WTC11 (cell line): Measurements from ENCODE around the gene AQP1. TPM values are rescaled to one million over a fixed set of nuclear protein-coding genes. Genes with fewer than 3 reads are reported as not detected.
A peak's percentile ranks its signal among the peaks of the same experiment; 100 is the strongest.

Experiments used
- ATAC-seq: fragments of 200-7000 bp; cut with Tn5 transposase; 2 replicates; pipeline ENCODE4 v1.10.0; 2021; ENCODE audit warnings: mild to moderate bottlenecking, moderate library complexity
- CTCF ChIA-PET: fragments of 300-600 bp; sonication (Branson Sonifier 250); formaldehyde crosslinking; loops from one replicate; lab custom pipeline; 2021; ENCODE audit warnings: antibody characterized with exemption; lab: Charles Lee
- POLR2A ChIA-PET: fragments of 350-600 bp; sonication (Branson Sonifier 250); formaldehyde crosslinking; loops from one replicate; lab custom pipeline; 2021; ENCODE audit warnings: antibody characterized with exemption; lab: Charles Lee
- DNase-seq: peaks from one replicate; pipeline ENCODE4 v3.0.0; 2021; ENCODE audit warnings: low spot score
- H3K27ac Mint-ChIP-seq: 2 replicates; pipeline ENCODE4 v1.8.0; 2021; ENCODE audit warnings: mixed read lengths
- H3K27me3 Mint-ChIP-seq: 2 replicates; pipeline ENCODE4 v1.8.0; 2021; ENCODE audit warnings: low read depth, mild to moderate bottlenecking, moderate library complexity, mixed read lengths
- H3K36me3 Mint-ChIP-seq: 2 replicates; pipeline ENCODE4 v1.8.0; 2021; ENCODE audit warnings: mixed read lengths
- H3K4me1 Mint-ChIP-seq: 2 replicates; pipeline ENCODE4 v1.8.0; 2022; ENCODE audit warnings: mixed read lengths
- H3K4me3 Mint-ChIP-seq: 2 replicates; pipeline ENCODE4 v1.8.0; 2021; ENCODE audit warnings: mild to moderate bottlenecking, moderate library complexity, mixed read lengths
- H3K9me3 Mint-ChIP-seq: 2 replicates; pipeline ENCODE4 v1.8.0; 2021; ENCODE audit warnings: mixed read lengths
- ARID4B ChIP-seq: sonication (generic); formaldehyde crosslinking; IDR thresholded peaks from 2 replicates; pipeline ENCODE4 v1.8.0; 2023; ENCODE audit warnings: missing genetic modification reagents, mild to moderate bottlenecking, borderline replicate concordance
- CREM ChIP-seq: sonication (generic); formaldehyde crosslinking; IDR thresholded peaks from 2 replicates; pipeline ENCODE4 v1.8.1; 2022; ENCODE audit warnings: mild to moderate bottlenecking, missing genetic modification reagents, moderate library complexity
- E2F4 ChIP-seq: sonication (generic); formaldehyde crosslinking; IDR thresholded peaks from 2 replicates; pipeline ENCODE4 v1.8.1; 2022; ENCODE audit warnings: low read depth, mild to moderate bottlenecking, moderate library complexity, missing genetic modification reagents, borderline replicate concordance
- ELF4 ChIP-seq: sonication (generic); formaldehyde crosslinking; IDR thresholded peaks from 2 replicates; pipeline ENCODE4 v1.8.1; 2022; ENCODE audit warnings: low read depth, mild to moderate bottlenecking, moderate library complexity, missing genetic modification reagents
- FOXP1 ChIP-seq: sonication (generic); formaldehyde crosslinking; IDR thresholded peaks from 2 replicates; pipeline ENCODE4 v1.8.0; 2022; ENCODE audit warnings: missing genetic modification reagents, mild to moderate bottlenecking, moderate library complexity, borderline replicate concordance
- HMGA2 ChIP-seq: fragments of 250-450 bp; sonication (Bioruptor Pico); IDR thresholded peaks from 2 replicates; pipeline ENCODE4 v1.4.0; 2021; ENCODE audit warnings: mild to moderate bottlenecking, moderate library complexity
- RORB ChIP-seq: fragments of 250-450 bp; sonication (Bioruptor Pico); IDR thresholded peaks from 2 replicates; pipeline ENCODE4 v1.9.0; 2021; ENCODE audit warnings: mild to moderate bottlenecking
- SMAD3 ChIP-seq: sonication (generic); formaldehyde crosslinking; IDR thresholded peaks from 2 replicates; pipeline ENCODE4 v1.8.0; 2022; ENCODE audit warnings: missing genetic modification reagents, mild to moderate bottlenecking, borderline replicate concordance
- TEAD4 ChIP-seq: sonication (generic); formaldehyde crosslinking; IDR thresholded peaks from 2 replicates; pipeline ENCODE4 v1.8.0; 2022; ENCODE audit warnings: mild to moderate bottlenecking, missing genetic modification reagents
- ZNF232 ChIP-seq: sonication (generic); formaldehyde crosslinking; IDR thresholded peaks from 2 replicates; pipeline ENCODE4 v1.8.0; 2022; ENCODE audit warnings: mild to moderate bottlenecking, missing genetic modification reagents
- ZNF532 ChIP-seq: fragments of 250-450 bp; sonication (Bioruptor Pico); IDR thresholded peaks from 2 replicates; pipeline ENCODE4 v1.9.0; 2021; ENCODE audit warnings: mild to moderate bottlenecking, borderline replicate concordance
- ZSCAN18 ChIP-seq: fragments of 250-450 bp; sonication (Bioruptor Pico); IDR thresholded peaks from 2 replicates; pipeline ENCODE4 v2.1.2; 2022; ENCODE audit warnings: mild to moderate bottlenecking, moderate library complexity
- total RNA-seq: library from RNA; stranded (reverse); gene quantifications from 3 replicates; pipeline ENCODE4 v1.2.3, GENCODE V29; 2021
- TF ChIP-seq, protein P1 (sequence below): fragments of 250-450 bp; sonication (Bioruptor Pico); IDR thresholded peaks from 2 replicates; pipeline ENCODE4 v1.9.0; 2021; ENCODE audit warnings: moderate library complexity, mild to moderate bottlenecking, inconsistent platforms, borderline replicate concordance
- TF ChIP-seq, protein P2 (sequence below): fragments of 200-600 bp; IDR thresholded peaks from 2 replicates; pipeline ENCODE4 v1.8.0; 2022; ENCODE audit warnings: antibody characterized with exemption
- TF ChIP-seq, protein P3 (sequence below): sonication (generic); formaldehyde crosslinking; IDR thresholded peaks from 2 replicates; pipeline ENCODE4 v1.8.1; 2022; ENCODE audit warnings: missing genetic modification reagents, borderline replicate concordance

AQP1 gene
- total RNA-seq, 1 experiment from 2014 or later, result 0.81 TPM

- H3K27me3 Mint-ChIP-seq, result no peaks in the 10 kb centered on the region; the same call in 1 of the 2 replicates
- H3K9me3 Mint-ChIP-seq, result 0 out of 2 replicates have a peak, but pooled peaks cover 3% of the 10 kb centered on the region
- DNase-seq, result no peak
- H3K27ac Mint-ChIP-seq, result no peak overlapping the region
- CTCF ChIA-PET, result interaction anchor here (0.9 kb wide), 1 partner anchor 31 kb away, joined by 3 read pairs; no protein-coding TSS in a partner anchor
- TF ChIP-seq E2F4 (CRISPR knock-in tag) (no peak), ZSCAN18 (CRISPR knock-in tag) (no peak), SMAD3 (no peak), HMGA2 (CRISPR knock-in tag) (no peak)
- POLR2A ChIA-PET, result no interaction called here
- peaks cover 2% of the 10 kb centered on the region; the same call in 1 of the 2 replicates for H3K36me3 Mint-ChIP-seq
- no peak for ATAC-seq
- H3K4me3 Mint-ChIP-seq, result no peak overlapping the region
- H3K4me1 Mint-ChIP-seq, result peaks cover 24% of the 10 kb centered on the region
These were observed 36.9 kb upstream of the AQP1 start for GRCh38 chr7:30874656-30875302.

DNA sequence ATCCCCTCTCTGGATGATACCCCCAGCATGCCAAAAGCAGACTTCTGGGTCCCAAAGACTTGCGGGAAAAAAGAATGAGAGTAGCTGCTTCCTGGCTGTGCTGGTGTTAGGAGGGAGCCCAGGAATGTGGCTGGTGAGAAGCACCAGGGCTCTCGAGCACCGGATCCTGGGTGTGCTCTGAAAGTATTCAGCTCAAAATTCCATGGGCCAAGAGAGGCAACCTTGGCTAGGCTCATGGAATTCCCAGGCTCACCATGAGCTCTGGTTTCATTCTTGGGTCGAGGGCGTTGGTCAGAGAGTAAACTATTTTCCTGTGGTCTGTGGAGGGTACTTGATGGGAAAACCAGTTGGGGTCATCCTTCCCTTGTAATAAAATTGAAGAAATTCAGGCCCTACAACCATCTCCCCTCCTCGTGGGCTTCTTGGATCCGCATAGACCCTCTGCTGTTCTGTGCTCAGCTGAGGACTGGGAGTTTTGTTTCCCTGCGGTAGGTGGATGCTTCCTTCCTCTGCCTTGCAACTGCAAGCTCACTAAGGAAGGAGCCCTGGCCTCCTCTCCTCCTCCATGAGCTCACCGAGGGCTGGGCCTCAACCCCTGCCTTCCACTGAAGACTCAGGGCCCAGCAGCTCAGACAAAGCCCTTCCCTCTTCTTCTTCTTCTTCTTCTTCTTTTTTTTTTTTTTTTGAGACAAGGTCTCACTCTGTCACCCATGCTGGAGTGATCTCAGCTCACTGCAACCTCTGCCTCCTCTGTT, 34.5 kb upstream of the AQP1 start:
- H3K27ac Mint-ChIP-seq, result peak overlapping the region; percentile 80; the same call in 1 of the 2 replicates
- DNase-seq, result peak; percentile 22
- TF ChIP-seq CREM (CRISPR knock-in tag) (no peak), RORB (CRISPR knock-in tag) (no peak), ZNF232 (CRISPR knock-in tag) (no peak), ZNF532 (CRISPR knock-in tag) (no peak), ARID4B (CRISPR knock-in tag) (no peak), FOXP1 (CRISPR knock-in tag) (no peak), ELF4 (CRISPR knock-in tag) (no peak), TEAD4 (no peak)
- TF ChIP-seq, protein P1, sequence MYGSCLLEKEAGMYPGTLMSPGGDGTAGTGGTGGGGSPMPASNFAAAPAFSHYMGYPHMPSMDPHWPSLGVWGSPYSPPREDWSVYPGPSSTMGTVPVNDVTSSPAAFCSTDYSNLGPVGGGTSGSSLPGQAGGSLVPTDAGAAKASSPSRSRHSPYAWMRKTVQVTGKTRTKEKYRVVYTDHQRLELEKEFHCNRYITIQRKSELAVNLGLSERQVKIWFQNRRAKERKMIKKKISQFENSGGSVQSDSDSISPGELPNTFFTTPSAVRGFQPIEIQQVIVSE (CRISPR knock-in tag), result no peak
- TF ChIP-seq, protein P2, sequence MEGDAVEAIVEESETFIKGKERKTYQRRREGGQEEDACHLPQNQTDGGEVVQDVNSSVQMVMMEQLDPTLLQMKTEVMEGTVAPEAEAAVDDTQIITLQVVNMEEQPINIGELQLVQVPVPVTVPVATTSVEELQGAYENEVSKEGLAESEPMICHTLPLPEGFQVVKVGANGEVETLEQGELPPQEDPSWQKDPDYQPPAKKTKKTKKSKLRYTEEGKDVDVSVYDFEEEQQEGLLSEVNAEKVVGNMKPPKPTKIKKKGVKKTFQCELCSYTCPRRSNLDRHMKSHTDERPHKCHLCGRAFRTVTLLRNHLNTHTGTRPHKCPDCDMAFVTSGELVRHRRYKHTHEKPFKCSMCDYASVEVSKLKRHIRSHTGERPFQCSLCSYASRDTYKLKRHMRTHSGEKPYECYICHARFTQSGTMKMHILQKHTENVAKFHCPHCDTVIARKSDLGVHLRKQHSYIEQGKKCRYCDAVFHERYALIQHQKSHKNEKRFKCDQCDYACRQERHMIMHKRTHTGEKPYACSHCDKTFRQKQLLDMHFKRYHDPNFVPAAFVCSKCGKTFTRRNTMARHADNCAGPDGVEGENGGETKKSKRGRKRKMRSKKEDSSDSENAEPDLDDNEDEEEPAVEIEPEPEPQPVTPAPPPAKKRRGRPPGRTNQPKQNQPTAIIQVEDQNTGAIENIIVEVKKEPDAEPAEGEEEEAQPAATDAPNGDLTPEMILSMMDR, result no peak
- TF ChIP-seq, protein P3, sequence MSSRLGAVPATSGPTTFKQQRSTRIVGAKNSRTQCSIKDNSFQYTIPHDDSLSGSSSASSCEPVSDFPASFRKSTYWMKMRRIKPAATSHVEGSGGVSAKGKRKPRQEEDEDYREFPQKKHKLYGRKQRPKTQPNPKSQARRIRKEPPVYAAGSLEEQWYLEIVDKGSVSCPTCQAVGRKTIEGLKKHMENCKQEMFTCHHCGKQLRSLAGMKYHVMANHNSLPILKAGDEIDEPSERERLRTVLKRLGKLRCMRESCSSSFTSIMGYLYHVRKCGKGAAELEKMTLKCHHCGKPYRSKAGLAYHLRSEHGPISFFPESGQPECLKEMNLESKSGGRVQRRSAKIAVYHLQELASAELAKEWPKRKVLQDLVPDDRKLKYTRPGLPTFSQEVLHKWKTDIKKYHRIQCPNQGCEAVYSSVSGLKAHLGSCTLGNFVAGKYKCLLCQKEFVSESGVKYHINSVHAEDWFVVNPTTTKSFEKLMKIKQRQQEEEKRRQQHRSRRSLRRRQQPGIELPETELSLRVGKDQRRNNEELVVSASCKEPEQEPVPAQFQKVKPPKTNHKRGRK, result no peak

More for the DNA sequence above, 34.5 kb upstream of the AQP1 start:
- ATAC-seq, result peak; percentile 57
- 0 out of 2 replicates have a peak, but pooled peaks cover 3% of the 10 kb centered on the region for H3K9me3 Mint-ChIP-seq
- H3K4me1 Mint-ChIP-seq, result peaks cover 41% of the 10 kb centered on the region
- no peaks in the 10 kb centered on the region; the same call in 1 of the 2 replicates for H3K27me3 Mint-ChIP-seq
- ChIA-PET POLR2A (no interaction called here), CTCF (interaction anchor here (0.6 to 1.8 kb wide), 8 partner anchors 8 to 369 kb away, joined by 3 to 10 read pairs (median 4); no protein-coding TSS in a partner anchor)
- H3K4me3 Mint-ChIP-seq, result no peak overlapping the region
- peaks cover 2% of the 10 kb centered on the region; the same call in 1 of the 2 replicates for H3K36me3 Mint-ChIP-seq
